ENCODE results near the gene RIOK2.
A peak's percentile ranks its signal among the peaks of the same experiment; 100 is the strongest.

The RIOK2 gene

GRCh38 chr5:97162045-97162444, 21.0 kb downstream of the RIOK2 start:
- no peak overlapping the region for H3K4me3 ChIP-seq (replicated peaks in 1 of 2; ENCODE audit: low read depth in 2 of 2, low read length in 2 of 2)
- peak; percentile 83 for TF ChIP-seq CTCF (IDR thresholded peaks at IDR 0.05; ENCODE audit: low read depth, low read length)
- DNase-seq (ENCODE audit: low read depth in 2 of 2) = peak; percentile 88 to 89

GRCh38 chr5:97157689-97158088, 25.4 kb downstream of the RIOK2 start:
- no peak for DNase-seq (ENCODE audit: low read depth in 2 of 2)
- no peak overlapping the region for H3K4me3 ChIP-seq (replicated peaks in 1 of 2; ENCODE audit: low read depth in 2 of 2, low read length in 2 of 2)
- no peak for TF ChIP-seq CTCF (IDR thresholded peaks at IDR 0.05; ENCODE audit: low read depth, low read length)

- TF ChIP-seq CTCF (IDR thresholded peaks at IDR 0.05; ENCODE audit: low read depth, low read length) = no peak
- no peak overlapping the region for H3K4me3 ChIP-seq (replicated peaks in 1 of 2; ENCODE audit: low read depth in 2 of 2, low read length in 2 of 2)
- no peak for DNase-seq (ENCODE audit: low read depth in 2 of 2)
Observed at GRCh38 chr5:97151370-97151769, 31.7 kb downstream of the RIOK2 start.

- H3K4me3 ChIP-seq (replicated peaks in 1 of 2; ENCODE audit: low read depth in 2 of 2, low read length in 2 of 2) = no peak overlapping the region
- no peak for DNase-seq (ENCODE audit: low read depth in 2 of 2)
- TF ChIP-seq CTCF (IDR thresholded peaks at IDR 0.05; ENCODE audit: low read depth, low read length) = no peak
Observed at GRCh38 chr5:97150401-97150800, 32.6 kb downstream of the RIOK2 start.

- H3K4me3 ChIP-seq (replicated peaks in 1 of 2; ENCODE audit: low read depth in 2 of 2, low read length in 2 of 2) = no peak overlapping the region
- DNase-seq (ENCODE audit: low read depth in 2 of 2) = no peak
- TF ChIP-seq CTCF (IDR thresholded peaks at IDR 0.05; ENCODE audit: low read depth, low read length) = no peak
Observed at GRCh38 chr5:97149709-97150108, 33.3 kb downstream of the RIOK2 start.

- no peak overlapping the region for H3K4me3 ChIP-seq (replicated peaks in 1 of 2; ENCODE audit: low read depth in 2 of 2, low read length in 2 of 2)
Observed at GRCh38 chr5:97148288-97148687, 34.8 kb downstream of the RIOK2 start.

More at GRCh38 chr5:97148288-97148687, 34.8 kb downstream of the RIOK2 start:
- no peak for TF ChIP-seq CTCF (IDR thresholded peaks at IDR 0.05; ENCODE audit: low read depth, low read length)
- DNase-seq (ENCODE audit: low read depth in 2 of 2) = no peak
